Measurements from ENCODE around the gene ITGAV.

Gene ITGAV

GRCh38 chr2:186641807-186642321, 52.0 kb downstream of the ITGAV start:
- H3K4me3 ChIP-seq (ENCODE audit: low read depth, low read length): no peak overlapping the region
- in situ Hi-C loops (cut with HindIII; ENCODE audit: low sequenced_read_pairs): loop anchor here (25.0 kb wide), 1 partner anchor 130 kb away; no protein-coding TSS in a partner anchor
- TF ChIP-seq CTCF (IDR thresholded peaks at IDR 0.05; ENCODE audit: low read depth, low read length, missing control alignments): peak; percentile 78
- peak; percentile 75 for DNase-seq (ENCODE audit: low read depth)

- no peak for TF ChIP-seq CTCF (IDR thresholded peaks at IDR 0.05; ENCODE audit: low read depth, low read length, missing control alignments)
- DNase-seq (ENCODE audit: low read depth): no peak
- no peak overlapping the region for H3K4me3 ChIP-seq (ENCODE audit: low read depth, low read length)
- in situ Hi-C loops (cut with HindIII; ENCODE audit: low sequenced_read_pairs): loop anchor here (5.0 to 25.0 kb wide), 2 partner anchors 52 to 132 kb away; partner anchors contain the start of gene ITGAV
These were observed 54.9 kb downstream of the ITGAV start for GRCh38 chr2:186644791-186645190.

GRCh38 chr2:186645999-186646398, 56.1 kb downstream of the ITGAV start:
- no peak for TF ChIP-seq CTCF (IDR thresholded peaks at IDR 0.05; ENCODE audit: low read depth, low read length, missing control alignments)
- in situ Hi-C loops (cut with HindIII; ENCODE audit: low sequenced_read_pairs): loop anchor here (5.0 to 25.0 kb wide), 2 partner anchors 54 to 134 kb away; partner anchors contain the start of gene ITGAV
- H3K4me3 ChIP-seq (ENCODE audit: low read depth, low read length): no peak overlapping the region
- no peak for DNase-seq (ENCODE audit: low read depth)

GRCh38 chr2:186648130-186648529, 58.3 kb downstream of the ITGAV start:
- TF ChIP-seq CTCF (IDR thresholded peaks at IDR 0.05; ENCODE audit: low read depth, low read length, missing control alignments): no peak
- H3K4me3 ChIP-seq (ENCODE audit: low read depth, low read length): no peak overlapping the region
- in situ Hi-C loops (cut with HindIII; ENCODE audit: low sequenced_read_pairs): loop anchor here (5.0 to 25.0 kb wide), 2 partner anchors 56 to 136 kb away; partner anchors contain the start of gene ITGAV
- no peak for DNase-seq (ENCODE audit: low read depth)

GRCh38 chr2:186653511-186653910, 63.7 kb downstream of the ITGAV start:
- no peak for TF ChIP-seq CTCF (IDR thresholded peaks at IDR 0.05; ENCODE audit: low read depth, low read length, missing control alignments)
- no peak for DNase-seq (ENCODE audit: low read depth)
- in situ Hi-C loops (cut with HindIII; ENCODE audit: low sequenced_read_pairs): no loop called here
- H3K4me3 ChIP-seq (ENCODE audit: low read depth, low read length): no peak overlapping the region

GRCh38 chr2:186659383-186659782, 69.5 kb downstream of the ITGAV start:
- in situ Hi-C loops (cut with HindIII; ENCODE audit: low sequenced_read_pairs): no loop called here
- no peak for TF ChIP-seq CTCF (IDR thresholded peaks at IDR 0.05; ENCODE audit: low read depth, low read length, missing control alignments)
- H3K4me3 ChIP-seq (ENCODE audit: low read depth, low read length): no peak overlapping the region
- DNase-seq (ENCODE audit: low read depth): no peak

Measured in astrocyte of the cerebellum (primary cell).